HepG2 (cell line): ENCODE data around the gene PTPRO. TPM values are rescaled to one million over a fixed set of nuclear protein-coding genes. Genes with fewer than 3 reads are reported as not detected.

Experiments
- ATAC-seq: fragments of 200-7000 bp; cut with Tn5 transposase; 3 replicates; pipeline ENCODE4 v1.9.1; 2020; ENCODE audit warnings: mild to moderate bottlenecking, moderate library complexity
- BruUV-seq: library from RNA; stranded (reverse); fragments of 400-500 nt; replicated peaks from 2 replicates; lab custom pipeline; 2021; lab: Mats Ljungman, UMichigan
- CTCF ChIA-PET: fragments of 300-600 bp; formaldehyde crosslinking; extraction: SDS; loops from one replicate; lab custom pipeline; 2021; ENCODE audit warnings: low total read pairs, inconsistent platforms, low intra/inter-chr PET ratio; lab: Yijun Ruan, JAX
- POLR2A ChIA-PET: fragments of 350-600 bp; sonication (Branson Sonifier 250); formaldehyde crosslinking; loops from one replicate; lab custom pipeline; 2020; ENCODE audit warnings: antibody characterized with exemption, inconsistent platforms; lab: Yijun Ruan, JAX
- DNase-seq: peaks from one replicate; pipeline ENCODE4 v3.0.0-alpha.2; 2015; ENCODE audit warnings: low spot score
- FAIRE-seq: peaks from 3 replicates; lab custom pipeline; 2011; peaks lifted over from hg19 to GRCh38; lab: Jason Lieb, UNC
- H2AFZ ChIP-seq: one replicate; pipeline ENCODE4 v1.6.1; 2011; ENCODE audit warnings: low read length, inconsistent platforms
- H3K27ac ChIP-seq: fragments of 300-600 bp; 3 replicates; pipeline ENCODE4 v1.8.0; 2011; ENCODE audit warnings: mixed run types, mild to moderate bottlenecking, mixed read lengths, low read length, inconsistent platforms; ENCODE audit not compliant: insufficient read depth; ENCODE audit errors: extremely low read length
- H3K27me3 ChIP-seq, 2 experiments: fragments of 200-600 bp in 1 of 2; 2 replicates in 1 of 2; 3 replicates in 1 of 2; pipeline versions ENCODE4 v1.6.0 to v1.8.0; 2011; ENCODE audit warnings: low read length in 2 of 2, mild to moderate bottlenecking in 2 of 2, moderate library complexity in 2 of 2, inconsistent platforms in 1 of 2; ENCODE audit not compliant: insufficient read depth in 2 of 2, control insufficient read depth in 1 of 2
- H3K36me3 ChIP-seq, 2 experiments: fragments of 200-600 bp in 1 of 2; replicated peaks in 1 of 2; 2 replicates in 1 of 2; 3 replicates in 1 of 2; pipeline versions ENCODE4 v1.5.1 to v1.8.0; 2011; ENCODE audit warnings: low read length in 2 of 2, inconsistent platforms in 1 of 2; ENCODE audit not compliant: insufficient read depth in 2 of 2, control insufficient read depth in 1 of 2
- H3K4me1 ChIP-seq: 2 replicates; pipeline ENCODE4 v1.5.1; 2012; ENCODE audit warnings: low read length, inconsistent platforms; ENCODE audit not compliant: insufficient read depth
- H3K4me2 ChIP-seq: 2 replicates; pipeline ENCODE4 v1.6.0; 2011; ENCODE audit warnings: low read depth, low read length, inconsistent platforms
- H3K4me3 ChIP-seq, 3 experiments: fragments of 200-600 bp in 1 of 3; sonication (generic), shearing (Covaris generic) in 1 of 3; replicated peaks in 1 of 3; 2 replicates each; pipeline ENCODE4 v1.5.1; 2011 to 2016; ENCODE audit warnings: low read length in 3 of 3, inconsistent platforms in 2 of 3, low read depth in 2 of 3, mild to moderate bottlenecking in 2 of 3, control low read depth in 1 of 3, mixed read lengths in 1 of 3; ENCODE audit not compliant: insufficient read depth in 1 of 3
- H3K79me2 ChIP-seq: one replicate; pipeline ENCODE4 v1.6.1; 2011; ENCODE audit warnings: low read length, inconsistent platforms; ENCODE audit not compliant: insufficient read depth
- H3K9ac ChIP-seq: 2 replicates; pipeline ENCODE4 v1.6.0; 2011; ENCODE audit warnings: mild to moderate bottlenecking, low read depth, low read length, inconsistent platforms; ENCODE audit not compliant: insufficient read depth
- H3K9me3 ChIP-seq: 2 replicates; pipeline ENCODE4 v1.5.1; 2012; ENCODE audit warnings: mild to moderate bottlenecking, low read length
- H4K20me1 ChIP-seq: 2 replicates; pipeline ENCODE4 v1.6.0; 2011; ENCODE audit warnings: inconsistent platforms, mild to moderate bottlenecking, low read length, moderate library complexity; ENCODE audit not compliant: insufficient read depth
- DPF2 ChIP-seq: sonication (generic); formaldehyde crosslinking; IDR thresholded peaks from 2 replicates; pipeline ENCODE4 v1.4.0; 2020; ENCODE audit warnings: mild to moderate bottlenecking, low read depth, missing genetic modification reagents, borderline replicate concordance
- ELF1 ChIP-seq: sonication (generic); formaldehyde crosslinking; IDR thresholded peaks from 2 replicates; pipeline ENCODE4 v1.4.0; 2020; ENCODE audit warnings: missing genetic modification reagents
- HNRNPL ChIP-seq: fragments of 200-400 bp; formaldehyde crosslinking; IDR thresholded peaks from 2 replicates; pipeline ENCODE4 v1.6.1; 2017; ENCODE audit warnings: mild to moderate bottlenecking, low read depth, low read length
- TBX2 ChIP-seq: sonication (generic); formaldehyde crosslinking; IDR thresholded peaks from 2 replicates; pipeline ENCODE4 v1.5.0; 2020; ENCODE audit warnings: missing genetic modification reagents, mild to moderate bottlenecking, borderline replicate concordance
- ZBTB7A ChIP-seq: sonication (generic); formaldehyde crosslinking; IDR thresholded peaks from 2 replicates; pipeline ENCODE4 v1.8.0; 2022; ENCODE audit warnings: mild to moderate bottlenecking, missing genetic modification reagents
- ZNF567 ChIP-seq: sonication (generic); formaldehyde crosslinking; IDR thresholded peaks from 2 replicates; pipeline ENCODE4 v1.8.1; 2023; ENCODE audit warnings: mild to moderate bottlenecking, missing genetic modification reagents, borderline replicate concordance
- ZNF597 ChIP-seq: sonication (generic); formaldehyde crosslinking; IDR thresholded peaks from 2 replicates; pipeline ENCODE4 v1.5.0; 2020; ENCODE audit warnings: missing genetic modification reagents
- WGBS: methylation state at CpG from one replicate; pipeline ENCODE4 v1.1.6; 2017; ENCODE audit warnings: low lambda C conversion rate; 5-methylcytosine and 5-hydroxymethylcytosine counted together
- in situ Hi-C: cut with HindIII; loops from 2 replicates; pipeline ENCODE4 v1.10.0; 2017; ENCODE audit warnings: low pct_unique_long_range_greater_than_20kb; ENCODE audit not compliant: extremely low pct_ligation_motif_present
- intact Hi-C: fragments of 100-400 bp; cut with micrococcal nuclease; formaldehyde crosslinking; loops from one replicate; pipeline ENCODE4 v1.10.0; 2022; ENCODE audit not compliant: unreplicated experiment
- polyA plus RNA-seq, 8 experiments: library from polyadenylated mRNA; depleted of rRNA in 3 of 8; stranded (reverse) in 7 of 8; unstranded in 1 of 8; fragments of >200 nt; fragmentation: Illumina TruSeq in 4 of 8; extraction: Trizol in 4 of 8; gene quantifications; 2 replicates each; pipeline versions ENCODE4 v1.2.1 to v1.2.3, GENCODE V29; 2011 to 2016; ENCODE audit warnings: low read depth in 4 of 8, missing spikeins in 1 of 8, mixed read lengths in 1 of 8; ENCODE audit not compliant: insufficient read depth in 1 of 8
- total RNA-seq, 5 experiments: library from RNA; depleted of rRNA; stranded (reverse); fragments of >200 nt; fragmentation: Illumina TruSeq; extraction: Trizol; gene quantifications; 2 replicates each; pipeline ENCODE4 v1.2.3, GENCODE V29; 2016; ENCODE audit warnings: low read depth in 1 of 5
- TF ChIP-seq, protein P1 (sequence below): IDR thresholded peaks from 2 replicates; pipeline ENCODE4 v1.6.1; 2012; ENCODE audit warnings: low read depth, low read length, improper control_type of control experiment

Gene PTPRO
- total and polyA plus RNA-seq, 2 of the 13 experiments (the other 11 are each of a cell fraction or from before 2014, with no cell fraction given), result 0.04 TPM; not detected in 1

- Histone ChIP-seq H3K9ac (no peak overlapping the region), H3K9me3 (no peaks in the 10 kb centered on the region), H3K27me3 (no peaks in the 10 kb centered on the region; a peak in 1 of 5 replicates), H3K27ac (no peak overlapping the region), H2AFZ (no peak overlapping the region), H3K79me2 (no peaks in the 10 kb centered on the region), H4K20me1 (no peaks in the 10 kb centered on the region), H3K36me3 (no peaks in the 10 kb centered on the region), H3K4me1 (no peaks in the 10 kb centered on the region), H3K4me2 (no peak overlapping the region), H3K4me3 (no peak overlapping the region)
- no TSS peak for BruUV-seq
- DNase-seq (no peak), ATAC-seq (no peak), FAIRE-seq (no peak)
- POLR2A ChIA-PET, result no interaction called here
- whole genome bisulfite sequencing, result 9% methylated on average over 1 of the region's 1 CpG
- in situ Hi-C loops (no loop called here), intact Hi-C loops (no loop called here)
- CTCF ChIA-PET, result no interaction called here
- no peak for TF ChIP-seq ZNF597 (CRISPR knock-in tag)
- no peak for TF ChIP-seq ZBTB7A (CRISPR knock-in tag)
- TF ChIP-seq ZNF567 (CRISPR knock-in tag), result no peak
- no peak for TF ChIP-seq HNRNPL
- no peak for TF ChIP-seq TBX2
- TF ChIP-seq, protein P1, sequence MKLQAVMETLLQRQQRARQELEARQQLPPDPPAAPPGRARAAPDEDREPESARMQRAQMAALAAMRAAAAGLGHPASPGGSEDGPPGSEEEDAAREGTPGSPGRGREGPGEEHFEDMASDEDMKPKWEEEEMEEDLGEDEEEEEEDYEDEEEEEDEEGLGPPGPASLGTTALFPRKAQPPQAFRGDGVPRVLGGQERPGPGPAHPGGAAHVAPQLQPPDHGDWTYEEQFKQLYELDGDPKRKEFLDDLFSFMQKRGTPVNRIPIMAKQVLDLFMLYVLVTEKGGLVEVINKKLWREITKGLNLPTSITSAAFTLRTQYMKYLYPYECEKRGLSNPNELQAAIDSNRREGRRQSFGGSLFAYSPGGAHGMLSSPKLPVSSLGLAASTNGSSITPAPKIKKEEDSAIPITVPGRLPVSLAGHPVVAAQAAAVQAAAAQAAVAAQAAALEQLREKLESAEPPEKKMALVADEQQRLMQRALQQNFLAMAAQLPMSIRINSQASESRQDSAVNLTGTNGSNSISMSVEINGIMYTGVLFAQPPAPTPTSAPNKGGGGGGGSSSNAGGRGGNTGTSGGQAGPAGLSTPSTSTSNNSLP, result no peak
- TF ChIP-seq DPF2, result no peak
- no peak for TF ChIP-seq ELF1 (CRISPR knock-in tag)
Observed at GRCh38 chr12:15307079-15307478, 15.2 kb upstream of the PTPRO start.
